HG03095 (cell line): Measurements from ENCODE around the gene LACTBL1.
"Not testable (repeated sequence)": the region's sequence is repeated elsewhere in the genome, so short reads cannot be mapped to it uniquely, and the experiment has no call there.

Experiments used
- ATAC-seq: cut with Tn5 transposase; IDR thresholded peaks from one replicate; pipeline ENCODE4 v1.9.1; 2021; ENCODE audit warnings: moderate library complexity; ENCODE audit not compliant: unreplicated experiment

Gene LACTBL1

GRCh38 chr1:22945171-22945570 is 27.5 kb downstream of the LACTBL1 start:
- not testable (repeated sequence) for ATAC-seq

- no peak for ATAC-seq
Measured at GRCh38 chr1:22944346-22945055, 28.2 kb downstream of the LACTBL1 start.

- no peak for ATAC-seq
Measured at GRCh38 chr1:22941257-22941656, 31.4 kb downstream of the LACTBL1 start.

GRCh38 chr1:22936681-22937080 is 36.0 kb downstream of the LACTBL1 start:
- ATAC-seq, result no peak

GRCh38 chr1:22935433-22935832 is 37.2 kb downstream of the LACTBL1 start:
- ATAC-seq, result no peak

GRCh38 chr1:22932803-22933470 is 39.7 kb downstream of the LACTBL1 start:
- no peak for ATAC-seq

- no peak for ATAC-seq
Measured at GRCh38 chr1:22930240-22930912, 42.3 kb downstream of the LACTBL1 start.

GRCh38 chr1:22925111-22925510 is 47.6 kb downstream of the LACTBL1 start:
- no peak for ATAC-seq

GRCh38 chr1:22922640-22923039 is 50.0 kb downstream of the LACTBL1 start:
- no peak for ATAC-seq

GRCh38 chr1:22921452-22922126 is 51.1 kb downstream of the LACTBL1 start:
- no peak for ATAC-seq

GRCh38 chr1:22920734-22921451 is 51.8 kb downstream of the LACTBL1 start:
- ATAC-seq, result no peak

- no peak for ATAC-seq
Measured at GRCh38 chr1:22920026-22920733, 52.5 kb downstream of the LACTBL1 start.

GRCh38 chr1:22919341-22920025 is 53.2 kb downstream of the LACTBL1 start:
- no peak for ATAC-seq

- ATAC-seq, result no peak
Measured at GRCh38 chr1:22918644-22919043, 54.0 kb downstream of the LACTBL1 start.

GRCh38 chr1:22917989-22918388 is 54.7 kb downstream of the LACTBL1 start:
- ATAC-seq, result no peak

GRCh38 chr1:22916471-22916820 is 56.2 kb downstream of the LACTBL1 start:
- ATAC-seq, result no peak

GRCh38 chr1:22915816-22916470 is 56.7 kb downstream of the LACTBL1 start:
- ATAC-seq, result no peak

GRCh38 chr1:22915231-22915630 is 57.4 kb downstream of the LACTBL1 start:
- no peak for ATAC-seq

GRCh38 chr1:22914633-22915217 is 57.9 kb downstream of the LACTBL1 start:
- ATAC-seq, result no peak
